ENCODE data around the gene PRRC1. TPM values are rescaled to one million over a fixed set of nuclear protein-coding genes. Genes with fewer than 3 reads are reported as not detected.
A peak's percentile ranks its signal among the peaks of the same experiment; 100 is the strongest.

Gene PRRC1
- 38.4 TPM for polyA plus RNA-seq (2013, experiment 1 of 2)
- polyA plus RNA-seq (2013, experiment 2 of 2) = 35.0 TPM

DNA sequence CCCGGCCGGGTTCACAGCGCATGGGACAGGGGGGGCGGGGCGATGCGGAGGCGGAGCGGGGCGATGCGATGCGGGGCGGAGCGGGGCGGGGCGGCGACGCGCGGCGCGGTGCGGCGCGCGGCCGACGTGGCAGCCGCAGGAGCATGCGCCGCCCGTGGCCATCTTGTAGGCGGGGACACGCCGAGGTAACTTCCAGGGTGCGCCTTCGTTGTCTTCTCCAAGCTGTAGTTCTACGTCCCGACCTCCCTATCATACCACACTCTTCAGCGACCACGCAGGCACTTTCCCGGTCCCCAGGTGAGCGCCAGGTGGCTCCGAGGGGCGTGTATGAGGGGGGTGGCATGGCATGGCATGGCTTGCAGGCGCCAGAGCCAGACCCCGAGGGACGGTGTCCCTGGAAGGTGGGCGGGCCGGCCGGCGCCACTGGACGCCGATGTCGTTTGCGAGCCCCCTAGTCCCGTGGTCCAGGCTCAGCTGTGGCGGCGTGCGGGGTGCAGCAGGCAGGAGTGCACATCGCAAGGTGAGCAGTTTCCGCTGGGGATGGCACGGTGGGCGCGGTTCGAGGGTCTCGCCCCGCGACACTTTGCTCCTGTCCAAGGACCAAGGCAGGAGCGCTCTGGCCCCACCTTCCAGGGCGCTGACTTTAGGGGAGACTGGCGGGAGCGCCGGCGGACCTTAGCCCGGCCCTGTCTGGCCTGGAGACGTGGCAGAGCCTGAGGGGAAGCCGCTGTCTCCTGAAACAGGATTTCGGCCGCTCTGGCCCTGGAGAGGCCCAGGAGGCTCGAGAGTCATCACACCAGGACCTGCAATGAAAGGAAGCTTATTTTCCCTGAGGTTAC lies at the start of gene PRRC1:
Gene PRRC1, plus strand, starts transcription at position 161 of the 839 bp plus-strand sequence. CDS start 5,840 bp downstream, outside the sequence.
- Histone ChIP-seq H3K4me1 (ENCODE audit: insufficient read depth, low read length) (peaks cover 7% of the 10 kb centered on the region; the same call in 1 of the 2 replicates), H3K9me3 (ENCODE audit: insufficient read depth, low read depth, low read length) (peaks cover 18% of the 10 kb centered on the region), H3K9ac (ENCODE audit: low read depth, low read length) (peak within 1 kb of the TSS; percentile 94), H3K36me3 (ENCODE audit: insufficient read depth, low read length) (peaks cover 36% of the 10 kb centered on the region), H3K27me3 (ENCODE audit: insufficient read depth, low read length) (no peaks in the 10 kb centered on the region), H3K4me3 (ENCODE audit: low read length) (peak within 1 kb of the TSS; percentile 91), H3K27ac (ENCODE audit: low read depth, low read length) (peak within 1 kb of the TSS; percentile 92)
- WGBS = under 1% methylated on average over 80 of the region's 80 CpGs

DNA sequence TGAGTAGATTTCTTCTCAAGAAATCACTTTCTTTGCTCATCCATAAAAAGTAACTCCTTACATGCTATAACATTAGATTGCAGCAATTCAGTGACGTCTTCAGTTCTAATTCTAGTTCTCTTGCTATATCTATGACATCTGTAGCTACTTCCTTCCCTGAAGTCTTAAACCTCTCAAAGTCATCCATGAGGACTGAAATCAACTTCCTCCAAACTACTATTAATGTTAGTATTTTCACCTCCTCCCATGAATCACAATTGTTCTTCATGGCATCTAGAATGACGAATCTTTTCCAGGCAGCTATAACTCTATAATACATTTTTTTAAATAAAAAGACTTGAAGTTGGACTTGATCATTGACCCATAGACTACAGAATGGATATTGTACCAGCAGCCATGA lies 46.2 kb upstream of the PRRC1 start:
- H3K9me3 ChIP-seq (ENCODE audit: insufficient read depth, low read depth, low read length) = no peaks in the 10 kb centered on the region

DNA sequence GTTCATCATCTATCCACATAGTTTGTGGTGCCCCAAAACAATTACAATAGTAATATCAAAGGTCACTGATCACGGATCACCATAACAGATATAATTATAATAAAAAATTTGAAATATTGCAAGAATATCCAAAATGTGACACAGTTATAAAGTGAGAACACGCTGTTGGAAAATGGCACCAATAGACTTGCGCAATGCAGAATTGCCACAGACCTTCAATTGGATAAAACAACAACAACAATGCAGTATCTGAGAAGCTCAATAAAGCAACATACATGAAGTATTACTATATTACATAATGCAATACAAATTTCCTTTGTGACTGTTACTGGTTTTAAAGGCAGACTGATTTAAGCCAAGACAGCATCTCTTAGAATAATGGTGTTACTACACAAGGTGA lies 44.7 kb upstream of the PRRC1 start:
- no peaks in the 10 kb centered on the region for H3K36me3 ChIP-seq (ENCODE audit: insufficient read depth, low read length)
- H3K27me3 ChIP-seq (ENCODE audit: insufficient read depth, low read length) = no peaks in the 10 kb centered on the region
- no peak overlapping the region for H3K9ac ChIP-seq (ENCODE audit: low read depth, low read length)
- no peaks in the 10 kb centered on the region for H3K9me3 ChIP-seq (ENCODE audit: insufficient read depth, low read depth, low read length)
- no peaks in the 10 kb centered on the region for H3K4me1 ChIP-seq (ENCODE audit: insufficient read depth, low read length)
- no peak overlapping the region for H3K4me3 ChIP-seq (ENCODE audit: low read length)
- 100% methylated on average over 2 of the region's 3 CpGs for WGBS
- no peak overlapping the region for H3K27ac ChIP-seq (ENCODE audit: low read depth, low read length)

More for the DNA sequence above, 46.2 kb upstream of the PRRC1 start:
- Histone ChIP-seq H3K27me3 (ENCODE audit: insufficient read depth, low read length) (no peaks in the 10 kb centered on the region), H3K4me1 (ENCODE audit: insufficient read depth, low read length) (no peaks in the 10 kb centered on the region), H3K27ac (ENCODE audit: low read depth, low read length) (no peak overlapping the region), H3K9ac (ENCODE audit: low read depth, low read length) (no peak overlapping the region), H3K4me3 (ENCODE audit: low read length) (no peak overlapping the region), H3K36me3 (ENCODE audit: insufficient read depth, low read length) (no peaks in the 10 kb centered on the region)
- 77% methylated on average over 2 of the region's 2 CpGs for whole genome bisulfite sequencing

DNA sequence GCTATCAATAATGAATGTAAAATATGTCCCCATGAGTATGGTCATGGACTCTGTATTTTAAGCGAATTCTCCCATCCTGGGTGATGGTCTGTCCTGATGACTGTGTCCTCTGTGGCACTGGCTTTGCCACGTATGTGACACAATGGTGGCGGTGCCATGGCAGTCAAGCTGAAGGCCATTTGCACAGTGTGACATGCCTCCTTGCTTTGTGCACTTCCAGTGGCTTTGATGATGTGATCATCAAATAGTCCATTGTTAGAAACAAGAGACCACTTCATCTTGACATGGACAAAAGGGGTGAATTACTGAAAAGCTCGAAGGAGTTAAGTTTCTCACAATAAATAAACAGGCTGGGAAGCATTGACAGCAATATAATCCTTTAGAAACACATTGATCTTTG lies 31.0 kb upstream of the PRRC1 start:
- peaks cover 8% of the 10 kb centered on the region; the same call in 1 of the 2 replicates for H3K9me3 ChIP-seq (ENCODE audit: insufficient read depth, low read depth, low read length)
- no peaks in the 10 kb centered on the region for H3K4me1 ChIP-seq (ENCODE audit: insufficient read depth, low read length)
- H3K36me3 ChIP-seq (ENCODE audit: insufficient read depth, low read length) = no peaks in the 10 kb centered on the region
- WGBS = 91% methylated on average over 4 of the region's 4 CpGs
- H3K9ac ChIP-seq (ENCODE audit: low read depth, low read length) = no peak overlapping the region
- no peak overlapping the region for H3K27ac ChIP-seq (ENCODE audit: low read depth, low read length)
- no peaks in the 10 kb centered on the region for H3K27me3 ChIP-seq (ENCODE audit: insufficient read depth, low read length)
- no peak overlapping the region for H3K4me3 ChIP-seq (ENCODE audit: low read length)

DNA sequence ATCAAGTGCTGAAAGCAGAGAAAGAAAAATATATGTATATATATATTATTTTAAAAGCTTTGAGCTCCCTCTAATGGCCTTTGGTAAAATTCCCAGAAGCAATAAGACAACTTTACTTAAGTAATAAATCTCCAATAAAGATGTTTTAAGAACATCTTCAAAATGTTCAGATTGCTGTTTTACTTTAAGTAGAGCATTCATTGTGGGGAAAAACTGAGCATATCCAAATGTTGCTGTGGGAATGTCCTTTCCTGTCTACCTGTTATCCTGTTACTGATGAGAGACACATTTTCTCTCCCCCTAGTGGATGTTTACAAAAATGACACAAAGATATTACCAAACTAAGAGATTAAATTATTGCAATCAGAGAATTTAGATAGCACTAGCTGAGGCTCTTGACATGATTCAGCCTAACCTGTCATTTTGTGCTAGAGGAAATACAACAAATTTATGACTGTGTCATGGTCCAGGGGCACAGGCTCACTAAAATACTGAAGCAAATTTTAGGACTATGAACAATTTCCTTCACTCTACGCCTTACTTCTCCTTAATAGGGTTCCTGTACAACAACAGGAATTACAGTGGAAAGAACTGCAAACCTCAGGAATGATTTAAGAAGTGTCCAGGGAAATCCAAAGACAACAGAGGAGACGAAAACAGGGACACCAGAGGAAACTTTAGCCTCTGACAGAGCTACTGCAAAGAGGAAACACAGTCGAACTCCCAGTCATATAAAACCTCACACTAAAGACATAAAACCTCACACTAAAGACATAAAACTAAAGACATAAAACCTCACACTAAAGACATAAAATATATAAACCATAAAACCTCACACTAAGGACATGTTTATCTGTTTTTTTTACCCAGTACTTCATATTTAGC lies 24.3 kb upstream of the PRRC1 start:
- 81% methylated on average over 3 of the region's 3 CpGs for WGBS
- H3K4me3 ChIP-seq (ENCODE audit: low read length) = no peak overlapping the region
- peaks cover 8% of the 10 kb centered on the region; the same call in 1 of the 2 replicates for H3K9me3 ChIP-seq (ENCODE audit: insufficient read depth, low read depth, low read length)
- H3K4me1 ChIP-seq (ENCODE audit: insufficient read depth, low read length) = no peaks in the 10 kb centered on the region
- H3K36me3 ChIP-seq (ENCODE audit: insufficient read depth, low read length) = no peaks in the 10 kb centered on the region
- no peak overlapping the region for H3K27ac ChIP-seq (ENCODE audit: low read depth, low read length)
- H3K27me3 ChIP-seq (ENCODE audit: insufficient read depth, low read length) = no peaks in the 10 kb centered on the region; the same call in 1 of the 2 replicates
- H3K9ac ChIP-seq (ENCODE audit: low read depth, low read length) = no peak overlapping the region

DNA sequence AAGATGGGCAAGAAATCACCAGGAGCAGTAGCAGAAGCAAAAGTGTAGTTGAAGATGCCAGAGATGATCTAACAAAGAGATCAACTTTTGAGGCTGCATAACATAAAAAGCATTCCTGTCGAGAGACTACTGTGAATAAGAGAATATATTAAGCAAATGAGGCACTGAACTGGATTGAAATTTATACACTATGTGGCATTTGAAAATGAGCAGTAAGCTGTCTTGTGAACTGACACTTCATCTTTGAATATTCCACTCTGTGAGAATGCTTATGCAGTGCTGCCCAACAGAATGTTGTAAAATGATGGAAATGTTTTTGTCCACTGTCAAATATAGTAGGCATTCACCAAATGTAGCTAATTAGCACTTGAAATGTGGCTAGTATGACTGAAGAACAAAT lies 18.9 kb upstream of the PRRC1 start:
- Histone ChIP-seq H3K9me3 (ENCODE audit: insufficient read depth, low read depth, low read length) (no peaks in the 10 kb centered on the region), H3K4me3 (ENCODE audit: low read length) (no peak overlapping the region), H3K4me1 (ENCODE audit: insufficient read depth, low read length) (no peaks in the 10 kb centered on the region), H3K9ac (ENCODE audit: low read depth, low read length) (no peak overlapping the region), H3K27ac (ENCODE audit: low read depth, low read length) (no peak overlapping the region), H3K36me3 (ENCODE audit: insufficient read depth, low read length) (no peaks in the 10 kb centered on the region), H3K27me3 (ENCODE audit: insufficient read depth, low read length) (no peaks in the 10 kb centered on the region; the same call in 1 of the 2 replicates)
- WGBS = 90% methylated on average over 1 of the region's 1 CpG

DNA sequence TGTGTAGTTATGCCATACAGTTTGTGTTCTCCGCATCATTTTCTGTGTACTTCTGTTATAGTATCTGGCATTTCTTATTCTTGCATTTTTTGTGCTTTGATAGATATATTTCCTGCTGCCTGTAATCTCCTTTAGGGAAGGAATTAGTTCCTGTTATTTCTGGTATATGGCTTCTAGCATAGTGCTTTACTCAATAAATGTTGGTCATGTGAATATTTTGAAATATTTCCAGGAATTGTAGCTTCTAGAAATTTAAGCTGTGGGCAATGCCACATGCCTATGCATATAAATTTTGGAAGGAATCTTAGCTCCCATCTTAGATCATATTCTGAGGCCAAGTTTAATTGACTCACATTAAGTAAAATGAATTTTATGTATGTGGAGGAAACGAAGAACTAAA lies 11.5 kb upstream of the PRRC1 start:
- no peak overlapping the region for H3K27ac ChIP-seq (ENCODE audit: low read depth, low read length)
- no peak overlapping the region for H3K4me3 ChIP-seq (ENCODE audit: low read length)
- H3K4me1 ChIP-seq (ENCODE audit: insufficient read depth, low read length) = no peaks in the 10 kb centered on the region
- no peaks in the 10 kb centered on the region for H3K27me3 ChIP-seq (ENCODE audit: insufficient read depth, low read length)
- WGBS = 94% methylated on average over 2 of the region's 2 CpGs
- H3K36me3 ChIP-seq (ENCODE audit: insufficient read depth, low read length) = no peaks in the 10 kb centered on the region
- no peaks in the 10 kb centered on the region for H3K9me3 ChIP-seq (ENCODE audit: insufficient read depth, low read depth, low read length)
- H3K9ac ChIP-seq (ENCODE audit: low read depth, low read length) = no peak overlapping the region

DNA sequence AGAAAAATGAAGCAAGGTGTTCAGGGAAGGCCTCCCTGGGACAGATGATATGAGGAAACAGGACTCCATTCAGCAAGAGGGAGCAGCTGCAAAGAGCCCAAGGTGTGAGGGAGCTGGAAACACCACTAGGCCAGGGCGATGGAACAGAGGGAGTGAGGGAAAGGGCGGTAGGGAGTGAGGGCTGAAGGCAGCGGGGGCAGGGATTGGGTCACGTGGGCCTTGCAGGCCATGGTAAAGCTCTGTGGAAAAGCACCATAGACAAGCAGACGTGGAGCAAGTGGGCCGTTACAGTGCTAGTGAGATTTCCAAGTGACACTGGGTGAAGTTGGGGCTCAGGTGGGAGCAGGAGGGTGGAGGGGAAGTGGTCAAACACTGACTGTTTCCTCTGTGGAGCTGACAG lies 10.8 kb upstream of the PRRC1 start:
- Histone ChIP-seq H3K4me3 (ENCODE audit: low read length) (no peak overlapping the region), H3K27ac (ENCODE audit: low read depth, low read length) (no peak overlapping the region), H3K27me3 (ENCODE audit: insufficient read depth, low read length) (no peaks in the 10 kb centered on the region), H3K4me1 (ENCODE audit: insufficient read depth, low read length) (no peaks in the 10 kb centered on the region), H3K36me3 (ENCODE audit: insufficient read depth, low read length) (no peaks in the 10 kb centered on the region), H3K9ac (ENCODE audit: low read depth, low read length) (no peak overlapping the region), H3K9me3 (ENCODE audit: insufficient read depth, low read depth, low read length) (no peaks in the 10 kb centered on the region)
- 76% methylated on average over 6 of the region's 6 CpGs for WGBS

DNA sequence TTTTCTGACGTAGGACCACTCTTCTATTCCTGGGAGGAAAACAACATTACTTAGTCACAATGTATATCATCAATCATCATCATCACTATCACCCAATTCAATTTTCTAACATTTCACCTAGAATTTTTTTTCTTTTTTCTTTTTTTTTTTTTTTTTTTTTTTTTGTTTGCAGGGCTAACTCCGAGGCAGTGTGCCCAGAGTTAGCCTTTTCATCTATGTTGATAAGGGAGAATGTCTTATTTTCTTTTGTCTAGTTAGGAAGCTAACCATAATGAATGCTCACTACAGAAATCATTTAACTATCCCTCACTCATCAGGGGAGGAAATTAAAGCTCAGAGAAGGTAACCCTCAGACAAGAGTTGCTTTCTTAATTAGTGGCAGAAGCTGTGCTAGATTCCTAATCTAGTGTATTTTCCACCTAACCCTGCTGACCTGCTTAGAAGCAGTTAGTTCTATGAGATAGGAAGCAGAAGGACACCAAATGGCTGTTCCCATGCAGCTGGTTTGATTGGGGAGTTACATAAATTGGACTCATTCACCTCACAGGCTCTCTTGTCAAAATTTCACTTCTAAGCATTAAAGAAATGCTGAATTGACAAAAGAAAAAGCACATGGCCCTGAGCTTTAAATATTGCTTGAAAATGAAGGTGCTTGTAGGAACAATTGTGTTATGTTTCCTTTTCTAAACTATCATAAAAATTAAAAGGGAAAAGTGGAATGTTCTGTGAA lies 8.6 kb upstream of the PRRC1 start:
- Histone ChIP-seq H3K27me3 (ENCODE audit: insufficient read depth, low read length) (no peaks in the 10 kb centered on the region), H3K9me3 (ENCODE audit: insufficient read depth, low read depth, low read length) (no peaks in the 10 kb centered on the region), H3K4me3 (ENCODE audit: low read length) (no peak overlapping the region), H3K9ac (ENCODE audit: low read depth, low read length) (no peak overlapping the region), H3K36me3 (ENCODE audit: insufficient read depth, low read length) (no peaks in the 10 kb centered on the region), H3K27ac (ENCODE audit: low read depth, low read length) (no peak overlapping the region), H3K4me1 (ENCODE audit: insufficient read depth, low read length) (no peaks in the 10 kb centered on the region)
- 95% methylated on average over 1 of the region's 2 CpGs for WGBS

DNA sequence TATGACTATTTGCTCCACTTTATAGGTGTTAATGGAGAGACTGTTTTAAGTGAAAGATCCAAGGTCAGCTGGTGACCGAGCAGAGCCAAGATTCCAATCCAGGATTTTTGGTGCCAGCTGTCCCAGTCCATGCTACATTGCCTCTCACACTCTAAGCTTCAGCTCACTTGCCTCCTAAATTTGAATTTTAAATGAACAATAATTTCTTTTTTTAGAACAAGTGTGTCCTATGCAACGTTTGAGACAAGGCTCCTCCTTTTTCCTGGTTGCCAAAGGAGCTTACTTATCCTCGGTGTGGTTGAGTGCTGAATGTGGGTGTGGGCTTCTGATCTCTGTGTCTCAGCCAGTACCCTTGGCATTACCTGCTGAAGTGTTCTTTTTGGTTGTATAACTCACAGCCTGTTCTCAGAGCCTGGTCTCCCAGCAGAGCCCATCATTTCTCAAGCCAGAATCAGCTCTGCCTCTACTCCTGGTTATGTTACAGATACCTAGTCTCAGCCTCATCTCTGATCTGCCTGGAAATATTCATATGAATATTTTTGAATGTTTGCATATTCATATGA lies 4.0 kb upstream of the PRRC1 start:
- Histone ChIP-seq H3K36me3 (ENCODE audit: insufficient read depth, low read length) (no peaks in the 10 kb centered on the region), H3K4me3 (ENCODE audit: low read length) (no peak overlapping the region), H3K4me1 (ENCODE audit: insufficient read depth, low read length) (0 out of 2 replicates have a peak, but pooled peaks cover under 1% of the 10 kb centered on the region), H3K9me3 (ENCODE audit: insufficient read depth, low read depth, low read length) (no peaks in the 10 kb centered on the region), H3K9ac (ENCODE audit: low read depth, low read length) (no peak overlapping the region), H3K27me3 (ENCODE audit: insufficient read depth, low read length) (no peaks in the 10 kb centered on the region), H3K27ac (ENCODE audit: low read depth, low read length) (no peak overlapping the region)
- whole genome bisulfite sequencing = 86% methylated on average over 3 of the region's 3 CpGs

Data from HUES64 (cell line).